Pons (tissue), 1 donor: ENCODE results near the gene CCT7.
A peak's percentile ranks its signal among the peaks of the same experiment; 100 is the strongest.
"Not testable (repeated sequence)": the region's sequence is repeated elsewhere in the genome, so short reads cannot be mapped to it uniquely, and the experiment has no call there.

Experiments
- DNase-seq: peaks from one replicate; pipeline ENCODE4 v3.0.0-alpha.2; 2016; ENCODE audit warnings: low spot score

Gene CCT7

GRCh38 chr2:73233932-73234832 is at the start of gene CCT7:
CCT7 (plus strand) TSS chr2:73234308; CDS start chr2:73234379, 71 bp downstream.
- DNase-seq = peak; percentile 94

- no peak for DNase-seq
These were observed 48.1 kb upstream of the CCT7 start for GRCh38 chr2:73185965-73186364.

GRCh38 chr2:73187549-73187948 is 46.6 kb upstream of the CCT7 start:
- DNase-seq = no peak

- DNase-seq = no peak
These were observed 36.5 kb upstream of the CCT7 start for GRCh38 chr2:73197579-73197978.

GRCh38 chr2:73200281-73200680 is 33.8 kb upstream of the CCT7 start:
- not testable (repeated sequence) for DNase-seq

GRCh38 chr2:73202156-73203054 is 31.7 kb upstream of the CCT7 start, which contains the start of gene NOTO:
NOTO (plus strand) TSS chr2:73202574; CDS start chr2:73202667, 93 bp downstream.
- no peak for DNase-seq

GRCh38 chr2:73203055-73203681 is 30.9 kb upstream of the CCT7 start:
- no peak for DNase-seq

- DNase-seq = no peak
These were observed 28.5 kb upstream of the CCT7 start for GRCh38 chr2:73205611-73206010.

GRCh38 chr2:73208258-73208657 is 25.9 kb upstream of the CCT7 start:
- DNase-seq = no peak

- DNase-seq = no peak
These were observed 24.1 kb upstream of the CCT7 start for GRCh38 chr2:73210019-73210418.

GRCh38 chr2:73210696-73211095 is 23.4 kb upstream of the CCT7 start:
- no peak for DNase-seq

- no peak for DNase-seq
These were observed 22.0 kb upstream of the CCT7 start for GRCh38 chr2:73212098-73212447.

- peak; percentile 61 for DNase-seq
These were observed 21.5 kb upstream of the CCT7 start for GRCh38 chr2:73212448-73213176.

GRCh38 chr2:73214120-73215035 is 19.7 kb upstream of the CCT7 start, which contains the start of gene SMYD5:
SMYD5 (plus strand) TSS chr2:73214245; CDS start chr2:73214267, 22 bp downstream.
- peak; percentile 78 for DNase-seq

GRCh38 chr2:73215254-73215653 is 18.9 kb upstream of the CCT7 start:
- DNase-seq = no peak

GRCh38 chr2:73217160-73217559 is 16.9 kb upstream of the CCT7 start:
- no peak for DNase-seq

GRCh38 chr2:73217826-73218225 is 16.3 kb upstream of the CCT7 start:
- DNase-seq = no peak

- no peak for DNase-seq
These were observed 15.8 kb upstream of the CCT7 start for GRCh38 chr2:73218298-73218697.

GRCh38 chr2:73223821-73224220 is 10.3 kb upstream of the CCT7 start:
- DNase-seq = no peak
